ENCODE data around the gene PILRB.

GRCh38 chr7:100357131-100357561 is 771 bp upstream of the PILRB start:
- TF ChIP-seq POLR2A (IDR thresholded peaks at IDR 0.05; ENCODE audit: borderline replicate concordance, extremely low read depth, insufficient read depth, insufficient read length) (no peak), MAX (IDR thresholded peaks at IDR 0.05) (no peak), POLR2AphosphoS5 (IDR thresholded peaks at IDR 0.05; ENCODE audit: low read depth, low read length) (no peak), ZBTB33 (IDR thresholded peaks at IDR 0.05; ENCODE audit: extremely low read depth, insufficient replicate concordance, low read length) (no peak), SIN3A (IDR thresholded peaks at IDR 0.05; ENCODE audit: low read depth) (no peak), EZH2 (IDR thresholded peaks at IDR 0.05) (no peak), SRF (IDR thresholded peaks at IDR 0.05; ENCODE audit: low read depth) (no peak)
- TF ChIP-seq, protein P1, sequence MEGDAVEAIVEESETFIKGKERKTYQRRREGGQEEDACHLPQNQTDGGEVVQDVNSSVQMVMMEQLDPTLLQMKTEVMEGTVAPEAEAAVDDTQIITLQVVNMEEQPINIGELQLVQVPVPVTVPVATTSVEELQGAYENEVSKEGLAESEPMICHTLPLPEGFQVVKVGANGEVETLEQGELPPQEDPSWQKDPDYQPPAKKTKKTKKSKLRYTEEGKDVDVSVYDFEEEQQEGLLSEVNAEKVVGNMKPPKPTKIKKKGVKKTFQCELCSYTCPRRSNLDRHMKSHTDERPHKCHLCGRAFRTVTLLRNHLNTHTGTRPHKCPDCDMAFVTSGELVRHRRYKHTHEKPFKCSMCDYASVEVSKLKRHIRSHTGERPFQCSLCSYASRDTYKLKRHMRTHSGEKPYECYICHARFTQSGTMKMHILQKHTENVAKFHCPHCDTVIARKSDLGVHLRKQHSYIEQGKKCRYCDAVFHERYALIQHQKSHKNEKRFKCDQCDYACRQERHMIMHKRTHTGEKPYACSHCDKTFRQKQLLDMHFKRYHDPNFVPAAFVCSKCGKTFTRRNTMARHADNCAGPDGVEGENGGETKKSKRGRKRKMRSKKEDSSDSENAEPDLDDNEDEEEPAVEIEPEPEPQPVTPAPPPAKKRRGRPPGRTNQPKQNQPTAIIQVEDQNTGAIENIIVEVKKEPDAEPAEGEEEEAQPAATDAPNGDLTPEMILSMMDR (IDR thresholded peaks at IDR 0.05 in 2 of 3, conservative IDR thresholded peaks at IDR 0.05 in 1 of 3; ENCODE audit: borderline replicate concordance in 1 of 3, insufficient read depth in 1 of 3, low read depth in 2 of 3, low read length in 2 of 3), result no peak
